ENCODE results near the gene HOXA11. TPM values are rescaled to one million over a fixed set of nuclear protein-coding genes. Genes with fewer than 3 reads are reported as not detected.

The HOXA11 gene
- total RNA-seq, 1 donor from 2014 or later = not detected

DNA sequence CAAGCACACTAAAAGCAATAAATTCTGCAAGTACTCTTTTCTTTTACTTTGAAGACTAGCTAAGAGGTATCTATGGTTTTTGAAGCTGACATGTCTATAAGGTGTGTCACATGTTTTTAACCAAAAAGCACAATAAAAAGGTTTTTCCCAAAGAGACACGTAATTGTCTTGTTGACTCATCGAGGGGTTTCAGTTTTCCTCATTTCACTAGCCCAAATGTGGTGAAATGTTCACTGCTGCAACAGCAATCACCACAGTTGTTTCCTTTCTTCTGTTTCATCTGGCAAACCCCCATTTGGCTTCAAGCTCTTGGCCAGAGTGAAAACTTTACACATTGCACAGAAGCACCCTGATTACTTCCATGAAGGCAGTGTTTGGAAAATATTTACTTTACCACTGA lies 50.6 kb downstream of the HOXA11 start:
- TF ChIP-seq, protein P1, sequence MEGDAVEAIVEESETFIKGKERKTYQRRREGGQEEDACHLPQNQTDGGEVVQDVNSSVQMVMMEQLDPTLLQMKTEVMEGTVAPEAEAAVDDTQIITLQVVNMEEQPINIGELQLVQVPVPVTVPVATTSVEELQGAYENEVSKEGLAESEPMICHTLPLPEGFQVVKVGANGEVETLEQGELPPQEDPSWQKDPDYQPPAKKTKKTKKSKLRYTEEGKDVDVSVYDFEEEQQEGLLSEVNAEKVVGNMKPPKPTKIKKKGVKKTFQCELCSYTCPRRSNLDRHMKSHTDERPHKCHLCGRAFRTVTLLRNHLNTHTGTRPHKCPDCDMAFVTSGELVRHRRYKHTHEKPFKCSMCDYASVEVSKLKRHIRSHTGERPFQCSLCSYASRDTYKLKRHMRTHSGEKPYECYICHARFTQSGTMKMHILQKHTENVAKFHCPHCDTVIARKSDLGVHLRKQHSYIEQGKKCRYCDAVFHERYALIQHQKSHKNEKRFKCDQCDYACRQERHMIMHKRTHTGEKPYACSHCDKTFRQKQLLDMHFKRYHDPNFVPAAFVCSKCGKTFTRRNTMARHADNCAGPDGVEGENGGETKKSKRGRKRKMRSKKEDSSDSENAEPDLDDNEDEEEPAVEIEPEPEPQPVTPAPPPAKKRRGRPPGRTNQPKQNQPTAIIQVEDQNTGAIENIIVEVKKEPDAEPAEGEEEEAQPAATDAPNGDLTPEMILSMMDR (IDR thresholded peaks at IDR 0.05) = no peak
- no peak overlapping the region for H3K4me3 Mint-ChIP-seq
- CTCF ChIA-PET = no interaction called here

DNA sequence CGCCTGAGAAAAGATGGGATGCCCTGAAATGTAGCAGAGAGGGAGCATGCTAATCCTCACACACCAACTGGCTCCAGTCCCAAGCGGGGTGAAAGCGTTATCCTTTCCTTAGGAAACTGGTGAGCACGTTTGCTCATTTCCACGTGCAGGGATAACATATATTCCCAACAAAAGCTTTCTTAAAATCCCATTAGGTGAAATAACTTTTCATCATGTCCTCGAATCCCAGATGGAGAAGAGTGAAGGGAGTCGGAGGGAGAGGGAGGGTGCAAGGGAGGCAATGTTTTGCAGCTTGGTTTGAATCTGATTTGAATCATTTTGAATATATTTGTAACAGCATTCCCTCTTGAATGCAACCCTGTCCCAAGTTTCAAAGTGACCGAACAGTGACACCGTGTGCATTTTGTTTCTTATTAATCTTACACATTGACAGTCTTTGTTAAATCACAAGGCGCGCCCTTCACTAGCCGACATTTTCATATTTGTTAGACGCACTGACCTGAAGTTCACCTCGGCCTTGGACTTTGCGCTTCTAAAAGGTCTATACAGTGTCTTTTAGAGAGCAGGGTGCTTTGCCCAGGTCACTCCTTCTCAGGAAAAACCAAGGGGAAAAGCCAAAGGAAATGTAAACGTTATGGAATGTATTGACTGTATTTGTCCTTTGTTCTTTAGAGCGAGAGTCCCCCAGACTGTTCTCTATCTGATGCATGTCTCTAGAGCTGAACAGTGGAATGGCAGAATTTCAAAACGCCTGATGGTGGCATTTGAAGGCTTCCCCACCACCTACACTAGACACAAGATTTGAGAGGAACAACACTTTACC lies 51.4 kb downstream of the HOXA11 start:
- peaks cover 2% of the 10 kb centered on the region for H3K4me1 Mint-ChIP-seq
- CTCF ChIA-PET = no interaction called here
- ATAC-seq (ENCODE audit: low read depth) (no peak), DNase-seq (no peak)
- TF ChIP-seq, protein P1 (IDR thresholded peaks at IDR 0.05) = no peak
- H3K27me3 Mint-ChIP-seq = peaks cover 45% of the 10 kb centered on the region
- H3K27ac Mint-ChIP-seq = no peak overlapping the region
- no peak overlapping the region for H3K4me3 Mint-ChIP-seq
- no peaks in the 10 kb centered on the region for H3K36me3 Mint-ChIP-seq (ENCODE audit: low read depth)
- intact Hi-C loops (cut with micrococcal nuclease) = no loop called here
- POLR2A ChIA-PET = no interaction called here
- H3K9me3 Mint-ChIP-seq = no peaks in the 10 kb centered on the region

More for the DNA sequence above, 50.6 kb downstream of the HOXA11 start:
- ATAC-seq (ENCODE audit: low read depth) = no peak
- H3K27me3 Mint-ChIP-seq = peaks cover 47% of the 10 kb centered on the region
- H3K36me3 Mint-ChIP-seq (ENCODE audit: low read depth) = no peaks in the 10 kb centered on the region
- DNase-seq = no peak
- no peak overlapping the region for H3K27ac Mint-ChIP-seq
- POLR2A ChIA-PET = no interaction called here
- H3K9me3 Mint-ChIP-seq = no peaks in the 10 kb centered on the region
- peaks cover 2% of the 10 kb centered on the region for H3K4me1 Mint-ChIP-seq
- intact Hi-C loops (cut with micrococcal nuclease) = no loop called here

DNA sequence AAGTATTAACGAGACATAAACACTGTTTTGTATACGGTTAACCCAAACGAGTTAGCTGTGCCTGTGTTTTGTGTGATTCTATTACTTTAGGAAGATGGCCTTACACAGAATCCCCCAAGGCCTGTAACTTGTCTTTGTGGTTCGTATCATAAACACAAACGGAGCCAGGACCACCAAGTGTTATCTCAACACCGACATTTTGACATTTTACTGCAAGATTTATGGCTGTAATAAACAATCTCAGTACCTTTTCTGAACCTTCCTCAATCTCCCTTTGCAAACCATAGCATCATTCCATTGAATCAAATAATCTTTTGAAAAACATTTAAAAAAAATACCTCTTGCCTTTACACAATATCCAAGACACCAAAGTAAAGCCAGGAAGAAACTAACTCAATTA lies 52.1 kb downstream of the HOXA11 start:
- H3K4me3 Mint-ChIP-seq = no peak overlapping the region
- H3K4me1 Mint-ChIP-seq = peaks cover 2% of the 10 kb centered on the region
- no peak overlapping the region for H3K27ac Mint-ChIP-seq
- ChIA-PET CTCF (no interaction called here), POLR2A (no interaction called here)
- no peaks in the 10 kb centered on the region for H3K9me3 Mint-ChIP-seq
- DNase-seq (no peak), ATAC-seq (ENCODE audit: low read depth) (no peak)
- H3K27me3 Mint-ChIP-seq = peaks cover 45% of the 10 kb centered on the region
- H3K36me3 Mint-ChIP-seq (ENCODE audit: low read depth) = no peaks in the 10 kb centered on the region
- intact Hi-C loops (cut with micrococcal nuclease) = no loop called here
- TF ChIP-seq, protein P1 (IDR thresholded peaks at IDR 0.05) = no peak

DNA sequence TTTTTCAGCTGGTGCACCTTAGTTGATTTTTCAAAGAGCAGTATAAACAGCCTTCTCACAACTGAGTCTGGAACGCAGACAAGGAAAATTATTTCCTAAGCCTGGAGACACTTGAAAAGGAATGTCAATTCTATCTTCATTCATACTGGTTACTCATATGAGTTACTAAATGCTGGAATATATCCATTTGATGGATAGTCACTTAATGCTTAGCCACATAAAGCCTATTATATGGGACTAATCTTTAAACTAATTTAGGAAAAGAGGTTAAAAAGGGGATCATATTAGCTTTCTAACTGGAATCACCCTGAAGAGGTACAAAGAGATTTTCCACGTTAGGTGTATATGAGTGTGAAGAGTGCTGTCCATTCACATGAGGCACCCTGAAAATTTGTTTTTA lies 52.8 kb downstream of the HOXA11 start:
- TF ChIP-seq, protein P1 (IDR thresholded peaks at IDR 0.05) = no peak
- ATAC-seq (ENCODE audit: low read depth) = no peak
- Mint-ChIP-seq H3K4me1 (peaks cover 2% of the 10 kb centered on the region), H3K9me3 (no peaks in the 10 kb centered on the region), H3K27me3 (peaks cover 41% of the 10 kb centered on the region), H3K4me3 (no peak overlapping the region), H3K36me3 (ENCODE audit: low read depth) (no peaks in the 10 kb centered on the region), H3K27ac (no peak overlapping the region)
- intact Hi-C loops (cut with micrococcal nuclease) = no loop called here
- ChIA-PET POLR2A (interaction anchor here (1.2 to 2.2 kb wide), 2 partner anchors 41 to 269 kb away, joined by 3 to 10 read pairs; partner anchors contain the start of gene SKAP2), CTCF (no interaction called here)
- no peak for DNase-seq

DNA sequence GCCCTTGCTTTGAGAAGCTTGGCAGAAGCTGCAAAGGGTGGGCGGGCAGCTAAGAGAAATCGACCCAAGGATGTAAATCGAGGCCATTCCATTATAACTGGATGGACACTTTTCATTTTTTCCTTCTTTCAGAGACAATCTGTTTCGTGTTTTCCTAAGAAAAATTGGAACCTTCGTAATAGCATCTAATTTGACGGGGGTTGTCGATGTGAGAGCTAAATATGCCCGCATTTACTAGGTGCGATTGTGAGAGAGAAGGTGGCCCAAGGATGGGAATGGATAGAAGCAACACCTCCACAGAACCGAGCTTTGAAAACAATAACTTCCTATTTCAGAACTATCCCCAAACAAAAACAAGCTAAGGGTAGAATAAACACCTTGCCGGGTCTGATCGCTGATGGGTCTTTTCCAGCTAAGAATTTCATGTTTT lies 53.6 kb downstream of the HOXA11 start:
- Mint-ChIP-seq H3K36me3 (ENCODE audit: low read depth) (no peaks in the 10 kb centered on the region), H3K27me3 (peaks cover 43% of the 10 kb centered on the region), H3K9me3 (no peaks in the 10 kb centered on the region), H3K4me3 (peak overlapping the region; percentile 76), H3K4me1 (peaks cover 2% of the 10 kb centered on the region), H3K27ac (no peak overlapping the region)
- no peak for DNase-seq
- no peak for ATAC-seq (ENCODE audit: low read depth)
- POLR2A ChIA-PET = interaction anchor here (0.7 to 2.2 kb wide), 4 partner anchors 34 to 784 kb away, joined by 3 to 16 read pairs (median 7); partner anchors contain the start of gene SKAP2
- TF ChIP-seq, protein P1 (IDR thresholded peaks at IDR 0.05) = no peak
- CTCF ChIA-PET = no interaction called here
- intact Hi-C loops (cut with micrococcal nuclease) = loop anchor here (2.0 kb wide), 2 partner anchors 19 to 35 kb away; no protein-coding TSS in a partner anchor

Other genes starting within 250 kb of the HOXA11 start
- 0.55 and 0.61 TPM in 2 replicates for gene HOXA1, start 89.2 kb downstream of the HOXA11 start, total RNA-seq
- not detected in 2 replicates for gene HOXA2, start 82.5 kb downstream of the HOXA11 start, total RNA-seq
- 0.17 and 0.40 TPM in 2 replicates for gene HOXA4, start 54.5 kb downstream of the HOXA11 start, total RNA-seq
- gene HOXA5, start 41.6 kb downstream of the HOXA11 start, total RNA-seq = not detected in 2 replicates
- not detected in 2 replicates for gene HOXA6, start 37.5 kb downstream of the HOXA11 start, total RNA-seq
- not detected in 2 replicates for gene HOXA3, start 32.6 kb downstream of the HOXA11 start, total RNA-seq
- not detected in 2 replicates for gene HOXA7, start 28.6 kb downstream of the HOXA11 start, total RNA-seq
- gene HOXA9, start 19.7 kb downstream of the HOXA11 start, total RNA-seq = not detected in 2 replicates
- gene HOXA10, start 10.9 kb downstream of the HOXA11 start, total RNA-seq = 0.24 TPM in 1 of 2 replicates, not detected in the other
- not detected in 2 replicates for gene HOXA13, start 14.9 kb upstream of the HOXA11 start, total RNA-seq
- gene EVX1, start 57.6 kb upstream of the HOXA11 start, total RNA-seq = not detected in 2 replicates